ENCODE data around the gene FBXO24. TPM values are rescaled to one million over a fixed set of nuclear protein-coding genes. Genes with fewer than 3 reads are reported as not detected.

The FBXO24 gene
- total and polyA plus RNA-seq, 2 of the 4 experiments (the other 2 are of a cell fraction): 0.43 to 0.54 TPM

DNA sequence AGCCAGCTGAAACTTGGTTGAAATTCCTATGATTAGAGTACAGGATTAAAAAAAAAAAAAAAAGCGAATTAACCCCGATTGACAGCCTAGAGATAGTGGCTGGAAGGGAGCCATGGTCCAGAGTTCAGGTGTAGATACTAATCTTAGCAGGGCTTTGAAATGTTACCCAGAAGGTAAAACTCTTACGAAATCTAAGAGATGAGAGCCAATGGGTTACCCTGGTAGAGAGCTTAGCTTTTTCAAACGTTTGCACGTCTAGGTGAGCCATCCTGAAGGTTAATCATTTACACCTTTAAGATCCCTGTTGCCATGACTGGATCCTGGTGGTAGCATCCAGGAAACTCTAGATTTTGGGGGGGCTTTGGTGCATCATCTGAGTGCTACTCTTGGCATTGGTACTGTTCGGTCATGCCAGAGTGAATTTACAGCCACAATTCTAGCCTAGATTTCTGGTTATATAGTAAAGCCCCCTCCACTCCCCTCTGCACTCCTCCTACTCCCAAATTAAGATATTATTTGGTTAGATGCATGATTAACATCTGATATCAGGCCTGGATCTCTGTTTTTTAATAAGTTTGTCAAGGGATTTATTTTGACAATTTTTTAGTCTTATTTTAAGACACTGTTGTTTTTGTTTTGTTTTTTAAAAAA lies 45.9 kb upstream of the FBXO24 start:
- Histone ChIP-seq H3K4me1 (ENCODE audit: control insufficient read depth, insufficient read depth, low read length) (peaks cover 5% of the 10 kb centered on the region), H3K79me1 (ENCODE audit: low read depth in 1 of 2, low read length in 2 of 2) (peaks cover 17 to 22% of the 10 kb centered on the region in 2 experiments), H2AK5ac (ENCODE audit: low read depth, low read length) (no peak overlapping the region), H4K8ac (ENCODE audit: low read depth in 2 of 2, low read length in 2 of 2) (no peak overlapping the region), H3K23ac (ENCODE audit: low read depth, low read length) (peak overlapping the region; percentile 71; the same call in 1 of the 2 replicates), H2BK20ac (ENCODE audit: low read depth, low read length) (no peak overlapping the region), H3K36me3 (ENCODE audit: control insufficient read depth, insufficient read depth, low read length) (no peaks in the 10 kb centered on the region), H2BK5ac (ENCODE audit: low read depth, low read length, poor library complexity, severe bottlenecking) (no peak overlapping the region), H3K9me1 (ENCODE audit: insufficient read depth, low read length) (peaks cover 5% of the 10 kb centered on the region; the same call in 1 of the 2 replicates), H3K9me3 (ENCODE audit: control insufficient read depth, insufficient read depth, low read length) (no peaks in the 10 kb centered on the region), H4K20me1 (ENCODE audit: insufficient read depth, low read length) (no peaks in the 10 kb centered on the region), H4K91ac (ENCODE audit: insufficient read depth, low read depth, low read length) (no peak overlapping the region), H3K27me3 (ENCODE audit: control insufficient read depth, insufficient read depth, low read length) (no peaks in the 10 kb centered on the region), H2AFZ (replicated peaks; ENCODE audit: low read length, poor library complexity) (peak overlapping the region; percentile 81), H3K9ac (ENCODE audit: low read depth, low read length) (peak overlapping the region; percentile 24), H2BK120ac (ENCODE audit: low read depth, low read length) (no peak overlapping the region), H2AK9ac (replicated peaks; ENCODE audit: low read depth, low read length, poor library complexity) (peak overlapping the region; percentile 70), H3K18ac (ENCODE audit: low read depth, low read length) (no peak overlapping the region), H2BK15ac (ENCODE audit: low read depth, low read length) (no peak overlapping the region), H3K14ac (replicated peaks; ENCODE audit: low read depth, low read length) (no peak overlapping the region), H4K5ac (ENCODE audit: low read depth, low read length) (no peak overlapping the region), H3K56ac (ENCODE audit: extremely low read depth, insufficient read depth, low read length) (no peak overlapping the region), H3K27ac (ENCODE audit: insufficient read depth, low read length) (no peak overlapping the region), H3K4me3 (ENCODE audit: insufficient read depth, low read depth, low read length) (peak overlapping the region; percentile 61; the same call in 1 of the 2 replicates), H3K4ac (ENCODE audit: low read depth, low read length) (no peak overlapping the region), H3K4me2 (ENCODE audit: low read depth, low read length) (peak overlapping the region; percentile 98)
- ChIA-PET CTCF (interaction anchor here (0.6 to 0.7 kb wide), 2 partner anchors 24 to 149 kb away, joined by 5 read pairs; no protein-coding TSS in a partner anchor), POLR2A (ENCODE audit: unreplicated experiment) (no interaction called here)
- intact Hi-C loops (cut with micrococcal nuclease) (no loop called here), in situ Hi-C loops (cut with MboI; ENCODE audit: low sequenced_read_pairs) (loop anchor here (5.0 kb wide), 1 partner anchor 58 kb away; the partner anchor contains the start of gene NYAP1), dilution Hi-C loops (cut with HindIII; ENCODE audit: low sequenced_read_pairs, unreplicated experiment) (no loop called here)
- BruUV-seq (replicated peaks): no TSS peak
- DNase-seq: no peak
- WGBS, 2 experiments (ENCODE audit: extremely low coverage in 2 of 2, insufficient read length in 1 of 2): 40% methylated on average over 1 of the region's 6 CpGs; no CpG with 5 or more reads in 1 of the 2 experiments
- TF ChIP-seq, protein P1, sequence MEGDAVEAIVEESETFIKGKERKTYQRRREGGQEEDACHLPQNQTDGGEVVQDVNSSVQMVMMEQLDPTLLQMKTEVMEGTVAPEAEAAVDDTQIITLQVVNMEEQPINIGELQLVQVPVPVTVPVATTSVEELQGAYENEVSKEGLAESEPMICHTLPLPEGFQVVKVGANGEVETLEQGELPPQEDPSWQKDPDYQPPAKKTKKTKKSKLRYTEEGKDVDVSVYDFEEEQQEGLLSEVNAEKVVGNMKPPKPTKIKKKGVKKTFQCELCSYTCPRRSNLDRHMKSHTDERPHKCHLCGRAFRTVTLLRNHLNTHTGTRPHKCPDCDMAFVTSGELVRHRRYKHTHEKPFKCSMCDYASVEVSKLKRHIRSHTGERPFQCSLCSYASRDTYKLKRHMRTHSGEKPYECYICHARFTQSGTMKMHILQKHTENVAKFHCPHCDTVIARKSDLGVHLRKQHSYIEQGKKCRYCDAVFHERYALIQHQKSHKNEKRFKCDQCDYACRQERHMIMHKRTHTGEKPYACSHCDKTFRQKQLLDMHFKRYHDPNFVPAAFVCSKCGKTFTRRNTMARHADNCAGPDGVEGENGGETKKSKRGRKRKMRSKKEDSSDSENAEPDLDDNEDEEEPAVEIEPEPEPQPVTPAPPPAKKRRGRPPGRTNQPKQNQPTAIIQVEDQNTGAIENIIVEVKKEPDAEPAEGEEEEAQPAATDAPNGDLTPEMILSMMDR (conservative IDR thresholded peaks at IDR 0.05; ENCODE audit: low read depth, low read length): no peak
- TF ChIP-seq CEBPB (IDR thresholded peaks at IDR 0.05; ENCODE audit: low read depth, low read length) (no peak), POLR2A (IDR thresholded peaks at IDR 0.05; ENCODE audit: low read depth, low read length) (no peak), NFE2L2 (IDR thresholded peaks at IDR 0.05; ENCODE audit: low read depth, low read length) (no peak), MXI1 (IDR thresholded peaks at IDR 0.05; ENCODE audit: borderline replicate concordance, low read depth, low read length) (no peak)
- TF ChIP-seq, protein P2, sequence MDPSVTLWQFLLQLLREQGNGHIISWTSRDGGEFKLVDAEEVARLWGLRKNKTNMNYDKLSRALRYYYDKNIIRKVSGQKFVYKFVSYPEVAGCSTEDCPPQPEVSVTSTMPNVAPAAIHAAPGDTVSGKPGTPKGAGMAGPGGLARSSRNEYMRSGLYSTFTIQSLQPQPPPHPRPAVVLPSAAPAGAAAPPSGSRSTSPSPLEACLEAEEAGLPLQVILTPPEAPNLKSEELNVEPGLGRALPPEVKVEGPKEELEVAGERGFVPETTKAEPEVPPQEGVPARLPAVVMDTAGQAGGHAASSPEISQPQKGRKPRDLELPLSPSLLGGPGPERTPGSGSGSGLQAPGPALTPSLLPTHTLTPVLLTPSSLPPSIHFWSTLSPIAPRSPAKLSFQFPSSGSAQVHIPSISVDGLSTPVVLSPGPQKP (IDR thresholded peaks at IDR 0.05; ENCODE audit: borderline replicate concordance, low read depth, low read length): no peak
- ATAC-seq (ENCODE audit: low read depth): no peak

Measured in IMR-90 (cell line).